CD14-positive monocyte (primary cell): Measurements from ENCODE around the gene COMP. TPM values are rescaled to one million over a fixed set of nuclear protein-coding genes. Genes with fewer than 3 reads are reported as not detected.

Experiments
- DNase-seq, 3 donors: peaks; one replicate each; pipeline ENCODE4 v3.0.0-alpha.2; 2011 to 2022
- H2AFZ ChIP-seq: 2 replicates; pipeline ENCODE4 v1.6.0; 2012; ENCODE audit warnings: mild to moderate bottlenecking, low read depth, low read length, inconsistent platforms; ENCODE audit not compliant: insufficient read depth, poor library complexity, severe bottlenecking
- H3K27ac ChIP-seq, 2 donors: 1 replicate in 1 of 2; 2 replicates in 1 of 2; pipeline ENCODE4 v1.5.1; 2012 to 2013; ENCODE audit warnings: low read length in 2 of 2, control low read depth in 1 of 2, inconsistent platforms in 1 of 2, low read depth in 1 of 2, mild to moderate bottlenecking in 1 of 2
- H3K27me3 ChIP-seq, 2 donors: one replicate each; pipeline versions ENCODE4 v1.6.0 to v1.6.1; 2011 to 2013; ENCODE audit warnings: low read length in 2 of 2; ENCODE audit not compliant: control insufficient read depth in 2 of 2, insufficient read depth in 2 of 2
- H3K36me3 ChIP-seq, 2 donors: replicated peaks in 1 of 2; 1 replicate in 1 of 2; 2 replicates in 1 of 2; pipeline versions ENCODE4 v1.5.1 to v1.6.1; 2012 to 2013; ENCODE audit warnings: low read length in 2 of 2, control low read depth in 1 of 2, inconsistent platforms in 1 of 2, mild to moderate bottlenecking in 1 of 2; ENCODE audit not compliant: insufficient read depth in 2 of 2, control insufficient read depth in 1 of 2
- H3K4me1 ChIP-seq, 2 donors: 1 replicate in 1 of 2; 2 replicates in 1 of 2; pipeline versions ENCODE4 v1.5.1 to v1.6.1; 2012 to 2013; ENCODE audit warnings: low read length in 2 of 2, control low read depth in 1 of 2, inconsistent platforms in 1 of 2, mild to moderate bottlenecking in 1 of 2, moderate library complexity in 1 of 2; ENCODE audit not compliant: insufficient read depth in 2 of 2, control insufficient read depth in 1 of 2
- H3K4me2 ChIP-seq: replicated peaks from 2 replicates; pipeline ENCODE3; 2012; ENCODE audit warnings: low read length, moderate library complexity, mild to moderate bottlenecking; ENCODE audit not compliant: poor library complexity, severe bottlenecking; ENCODE audit errors: extremely low read depth
- H3K4me3 ChIP-seq, 3 experiments: fragments of 200-600 bp in 1 of 3; sonication (generic) in 1 of 3; replicated peaks in 1 of 3; 1 replicate in 2 of 3; 2 replicates in 1 of 3; pipeline ENCODE4 v1.5.1; 2011 to 2013; ENCODE audit warnings: low read length in 3 of 3, mild to moderate bottlenecking in 3 of 3, control low read depth in 2 of 3, low read depth in 2 of 3, inconsistent platforms in 1 of 3, moderate library complexity in 1 of 3
- H3K79me2 ChIP-seq: 2 replicates; pipeline ENCODE4 v1.6.0; 2012; ENCODE audit warnings: mild to moderate bottlenecking, control low read depth, inconsistent platforms, low read length, moderate library complexity; ENCODE audit not compliant: insufficient read depth
- H3K9ac ChIP-seq: 2 replicates; pipeline ENCODE4 v1.6.0; 2017; ENCODE audit warnings: low read length, mild to moderate bottlenecking; ENCODE audit not compliant: insufficient read depth, poor library complexity, severe bottlenecking
- H3K9me3 ChIP-seq, 2 donors: replicated peaks in 1 of 2; 1 replicate in 1 of 2; 2 replicates in 1 of 2; pipeline versions ENCODE4 v1.5.1 to v1.6.1; 2012 to 2013; ENCODE audit warnings: low read length in 2 of 2, control low read depth in 1 of 2; ENCODE audit not compliant: control insufficient read depth in 1 of 2, insufficient read depth in 1 of 2
- H4K20me1 ChIP-seq: 2 replicates; pipeline ENCODE4 v1.6.0; 2012; ENCODE audit warnings: mild to moderate bottlenecking, low read length, control low read depth, moderate library complexity; ENCODE audit not compliant: insufficient read depth
- H3K27ac Mint-ChIP-seq, 7 donors: one replicate each; pipeline ENCODE4 v1.8.0; 2020; ENCODE audit warnings: mild to moderate bottlenecking in 7 of 7, mixed read lengths in 7 of 7, moderate library complexity in 6 of 7, inconsistent platforms in 2 of 7
- H3K27me3 Mint-ChIP-seq, 3 donors: one replicate each; pipeline ENCODE4 v1.8.0; 2021 to 2022; ENCODE audit warnings: low read depth in 3 of 3, mild to moderate bottlenecking in 3 of 3, mixed read lengths in 3 of 3, moderate library complexity in 3 of 3, inconsistent platforms in 1 of 3
- H3K36me3 Mint-ChIP-seq, 2 donors: one replicate each; pipeline ENCODE4 v1.8.0; 2020; ENCODE audit warnings: mixed read lengths in 2 of 2, inconsistent platforms in 1 of 2, mild to moderate bottlenecking in 1 of 2
- H3K4me1 Mint-ChIP-seq: one replicate; pipeline ENCODE4 v1.8.0; 2020; ENCODE audit warnings: mild to moderate bottlenecking, mixed read lengths
- H3K4me3 Mint-ChIP-seq, 2 donors: one replicate each; pipeline ENCODE4 v1.8.0; 2020; ENCODE audit warnings: mild to moderate bottlenecking in 2 of 2, mixed read lengths in 2 of 2, moderate library complexity in 1 of 2
- H3K9me3 Mint-ChIP-seq, 7 donors: one replicate each; pipeline ENCODE4 v1.8.0; 2020 to 2022; ENCODE audit warnings: mixed read lengths in 7 of 7, mild to moderate bottlenecking in 6 of 7, moderate library complexity in 6 of 7, inconsistent platforms in 2 of 7
- WGBS: methylation state at CpG from one replicate; pipeline ENCODE4 v1.1.5; 2013; ENCODE audit warnings: missing lambda C conversion rate; ENCODE audit not compliant: insufficient coverage; 5-methylcytosine and 5-hydroxymethylcytosine counted together
- intact Hi-C, 2 donors: fragments of 100-400 bp; cut with micrococcal nuclease; formaldehyde crosslinking; loops; one replicate each; pipeline versions ENCODE4 v1.15.0 to v1.15.1; 2023
- polyA plus RNA-seq, 3 donors: library from polyadenylated mRNA; depleted of rRNA in 1 of 3; unstranded in 2 of 3; stranded (reverse) in 1 of 3; fragments of 300-500 nt in 2 of 3; fragments of >200 nt in 1 of 3; fragmentation: Illumina TruSeq in 2 of 3; gene quantifications; 1 replicate in 2 of 3; 2 replicates in 1 of 3; pipeline ENCODE4 v1.2.3, GENCODE V29; 2012 to 2021
- TF ChIP-seq, protein P1 (sequence below): fragments of 200-600 bp; IDR thresholded peaks from one replicate; pipeline ENCODE4 v1.8.0; 2022; ENCODE audit warnings: antibody characterized with exemption, mild to moderate bottlenecking

Gene COMP
- polyA plus RNA-seq, 3 donors = not detected

DNA sequence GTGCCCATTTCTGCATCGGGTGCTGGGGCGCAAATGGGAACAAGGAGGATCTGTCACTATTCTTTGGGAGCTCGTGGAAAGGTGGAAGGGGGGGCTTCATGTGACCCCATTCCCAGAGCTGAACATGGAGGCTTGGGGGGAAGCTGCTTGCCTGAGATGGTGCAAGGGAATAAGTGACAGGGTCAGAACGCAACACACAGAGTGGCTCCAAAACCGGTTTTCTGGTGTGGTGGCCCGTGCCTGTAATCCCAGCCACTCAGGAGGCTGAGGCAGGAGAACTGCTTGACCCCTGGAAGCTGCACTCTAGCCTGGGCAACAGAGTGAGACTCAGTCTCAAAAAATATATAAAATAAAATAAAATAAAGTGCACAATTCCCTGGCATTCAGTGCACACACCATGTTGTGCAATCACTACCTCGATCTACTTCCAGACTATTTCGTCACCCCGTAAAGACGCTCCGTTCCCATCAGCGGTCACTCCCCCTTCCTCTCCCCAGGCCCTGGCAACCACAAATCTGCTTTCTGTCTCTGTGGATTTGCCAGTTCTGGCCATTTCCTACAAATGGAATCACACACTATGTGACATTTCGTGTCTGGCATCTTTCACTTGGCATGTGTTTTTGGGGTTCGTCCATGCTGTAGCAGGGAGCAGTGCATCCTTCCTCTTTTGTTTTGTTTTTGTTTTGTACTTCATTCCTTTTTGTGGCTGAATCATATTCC is 18.2 kb upstream of the COMP start:
- intact Hi-C loops = no loop called here
- Histone ChIP-seq H4K20me1 (no peaks in the 10 kb centered on the region), H3K9me3 (no peaks in the 10 kb centered on the region), H3K4me2 (peak overlapping the region; percentile 74), H3K27me3 (peaks cover 0 to 4% of the 10 kb centered on the region in 2 donors), H3K79me2 (no peaks in the 10 kb centered on the region), H3K4me1 (peaks cover 10% of the 10 kb centered on the region in 2 donors), H3K36me3 (no peaks in the 10 kb centered on the region), H3K9ac (no peak overlapping the region), H3K4me3 (peak overlapping the region; percentile 18 to 66 (median 31)), H2AFZ (peak overlapping the region; percentile 43), H3K27ac (no peak overlapping the region)
- 28% methylated on average over 12 of the region's 14 CpGs for WGBS
- TF ChIP-seq, protein P1, sequence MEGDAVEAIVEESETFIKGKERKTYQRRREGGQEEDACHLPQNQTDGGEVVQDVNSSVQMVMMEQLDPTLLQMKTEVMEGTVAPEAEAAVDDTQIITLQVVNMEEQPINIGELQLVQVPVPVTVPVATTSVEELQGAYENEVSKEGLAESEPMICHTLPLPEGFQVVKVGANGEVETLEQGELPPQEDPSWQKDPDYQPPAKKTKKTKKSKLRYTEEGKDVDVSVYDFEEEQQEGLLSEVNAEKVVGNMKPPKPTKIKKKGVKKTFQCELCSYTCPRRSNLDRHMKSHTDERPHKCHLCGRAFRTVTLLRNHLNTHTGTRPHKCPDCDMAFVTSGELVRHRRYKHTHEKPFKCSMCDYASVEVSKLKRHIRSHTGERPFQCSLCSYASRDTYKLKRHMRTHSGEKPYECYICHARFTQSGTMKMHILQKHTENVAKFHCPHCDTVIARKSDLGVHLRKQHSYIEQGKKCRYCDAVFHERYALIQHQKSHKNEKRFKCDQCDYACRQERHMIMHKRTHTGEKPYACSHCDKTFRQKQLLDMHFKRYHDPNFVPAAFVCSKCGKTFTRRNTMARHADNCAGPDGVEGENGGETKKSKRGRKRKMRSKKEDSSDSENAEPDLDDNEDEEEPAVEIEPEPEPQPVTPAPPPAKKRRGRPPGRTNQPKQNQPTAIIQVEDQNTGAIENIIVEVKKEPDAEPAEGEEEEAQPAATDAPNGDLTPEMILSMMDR = no peak
- Mint-ChIP-seq H3K9me3 (peaks cover 0 to 2% (median 0%) of the 10 kb centered on the region in 7 donors), H3K27ac (peak overlapping the region in 2 of 7 donors; percentile 7 to 56), H3K36me3 (no peaks in the 10 kb centered on the region), H3K27me3 (peaks cover 9 to 38% (median 31%) of the 10 kb centered on the region in 3 donors), H3K4me3 (peak overlapping the region; percentile 69 to 87), H3K4me1 (peaks cover 12% of the 10 kb centered on the region)
- peak; percentile 42 to 56 (median 53) for DNase-seq

DNA sequence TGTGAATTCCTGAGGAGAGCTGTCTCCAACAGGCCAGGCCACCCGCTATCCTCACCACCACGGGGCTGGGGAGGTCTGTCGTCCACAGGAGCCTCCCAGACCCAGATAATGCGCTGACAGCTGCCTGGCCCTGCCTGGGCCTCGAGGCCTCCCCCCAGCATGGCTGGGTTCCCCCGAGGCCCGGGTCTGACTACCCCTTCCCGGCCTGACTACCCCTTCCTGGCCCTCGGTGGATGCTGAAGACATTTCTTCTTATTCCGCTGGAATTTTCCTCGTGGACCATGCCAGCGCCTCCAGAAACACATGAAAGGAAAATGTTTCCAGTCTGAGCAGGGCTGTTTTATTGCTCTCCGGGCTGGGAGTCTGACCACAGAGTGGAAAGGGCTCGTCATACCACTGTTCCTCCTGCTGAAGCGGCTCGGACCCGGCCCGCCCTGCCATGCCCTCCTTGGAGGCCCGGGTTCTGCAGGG is 16.8 kb upstream of the COMP start:
- TF ChIP-seq, protein P1 = no peak
- Histone ChIP-seq H3K27me3 (peaks cover 0 to 4% of the 10 kb centered on the region in 2 donors), H3K4me3 (no peak overlapping the region), H3K27ac (no peak overlapping the region), H3K4me2 (no peak overlapping the region), H3K9ac (no peak overlapping the region), H3K36me3 (no peaks in the 10 kb centered on the region), H3K4me1 (peaks cover 10% of the 10 kb centered on the region in 2 donors), H4K20me1 (no peaks in the 10 kb centered on the region), H3K79me2 (no peaks in the 10 kb centered on the region), H2AFZ (no peak overlapping the region), H3K9me3 (no peaks in the 10 kb centered on the region)
- whole genome bisulfite sequencing = 91% methylated on average over 12 of the region's 19 CpGs
- no peak overlapping the region for H3K4me3 Mint-ChIP-seq
- H3K4me1 Mint-ChIP-seq = peaks cover 12% of the 10 kb centered on the region
- intact Hi-C loops = no loop called here
- H3K9me3 Mint-ChIP-seq = peaks cover 0 to 4% (median 0%) of the 10 kb centered on the region in 7 donors
- H3K27ac Mint-ChIP-seq = no peak overlapping the region
- H3K36me3 Mint-ChIP-seq = no peaks in the 10 kb centered on the region
- DNase-seq = no peak
- H3K27me3 Mint-ChIP-seq = peaks cover 8 to 35% (median 29%) of the 10 kb centered on the region in 3 donors
